Measurements from ENCODE around the gene NFKBIB.
A peak's percentile ranks its signal among the peaks of the same experiment; 100 is the strongest.
"Not testable (repeated sequence)": the region's sequence is repeated elsewhere in the genome, so short reads cannot be mapped to it uniquely, and the experiment has no call there.

The NFKBIB gene

GRCh38 chr19:38877781-38878574, 21.8 kb upstream of the NFKBIB start, which contains the start of gene RINL:
TSS of gene RINL (minus strand) at chr19:38878275. CDS start at chr19:38876742, 1,533 bp downstream.
- peak; percentile 66 for DNase-seq

- DNase-seq: no peak
Measured at GRCh38 chr19:38878575-38879399, 21.0 kb upstream of the NFKBIB start.

DNA sequence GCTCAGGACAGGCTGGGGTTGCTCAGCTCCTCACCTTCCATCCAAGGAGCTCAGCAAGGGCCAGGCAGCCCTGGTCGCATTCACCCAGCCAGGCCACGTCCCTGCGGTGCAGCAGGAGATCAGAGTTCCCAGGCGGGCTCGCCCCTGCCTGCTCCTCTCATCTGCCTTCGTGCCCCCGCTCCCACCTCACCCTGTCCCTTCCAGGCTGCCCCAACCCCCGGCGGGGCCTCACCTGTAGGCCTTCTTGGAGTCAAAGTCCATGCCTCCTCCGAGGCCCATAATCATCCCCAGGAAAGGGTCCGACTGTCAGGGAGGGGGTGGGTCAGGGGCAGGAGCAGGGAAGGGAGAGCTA, 20.4 kb upstream of the NFKBIB start:
- no peak for DNase-seq

- no peak for DNase-seq
Measured at GRCh38 chr19:38880076-38880881, 19.5 kb upstream of the NFKBIB start.

DNA sequence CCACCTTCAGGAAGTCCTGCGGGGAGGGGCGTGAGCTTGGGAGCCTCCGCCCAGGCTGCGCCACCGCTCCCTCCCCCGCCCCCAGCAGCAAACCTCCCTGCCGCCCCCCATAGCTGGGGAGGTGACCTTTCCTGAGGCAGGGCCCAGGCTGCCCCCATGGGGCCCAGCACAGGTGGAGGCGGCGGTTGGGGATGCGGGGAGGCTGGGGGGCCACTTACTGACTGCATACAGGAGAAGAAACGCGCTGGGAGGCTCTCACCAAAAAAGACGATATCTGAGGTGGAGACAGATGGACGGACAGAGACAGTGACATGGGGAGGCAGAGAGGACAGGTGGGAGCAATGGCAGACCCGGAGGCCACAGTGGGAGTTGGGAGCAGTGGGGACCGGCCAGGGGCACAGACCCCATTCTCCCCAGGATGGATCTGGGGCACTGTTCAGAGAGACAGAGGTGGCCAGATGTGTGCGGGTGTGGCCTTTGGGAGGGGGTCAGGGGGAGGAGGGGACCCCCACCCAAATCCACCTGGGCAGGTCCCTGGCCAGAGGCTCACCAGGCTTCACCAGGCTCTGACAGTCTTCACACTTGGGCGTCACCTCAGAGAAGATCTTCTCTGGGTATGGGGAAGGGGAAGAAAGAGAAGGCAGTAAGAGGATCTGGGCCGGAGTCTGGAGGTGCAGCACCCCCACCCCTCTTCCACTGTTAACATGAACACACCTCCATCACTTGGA, 18.7 kb upstream of the NFKBIB start:
- DNase-seq: no peak

DNA sequence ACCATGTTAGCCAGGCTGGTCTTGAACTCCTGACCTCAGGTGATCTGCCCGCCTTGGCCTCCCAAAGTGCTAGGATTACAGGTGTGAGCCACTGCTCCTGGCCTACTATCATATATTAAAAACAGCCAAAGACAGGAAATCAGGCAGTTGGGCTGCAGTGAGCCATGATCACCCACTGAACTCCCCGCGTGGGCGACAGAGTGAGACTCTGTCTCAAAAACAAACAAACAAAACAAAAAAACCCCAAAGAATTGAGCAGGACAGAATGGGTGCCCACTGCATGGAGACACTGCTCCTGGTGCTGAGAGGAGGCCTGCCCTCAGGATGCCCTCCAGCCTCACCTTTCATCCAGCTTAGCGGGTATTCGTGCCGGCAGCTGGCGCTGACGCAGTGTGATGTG, 16.5 kb upstream of the NFKBIB start:
- no peak for DNase-seq

GRCh38 chr19:38884691-38885090, 15.1 kb upstream of the NFKBIB start:
- DNase-seq: not testable (repeated sequence)

- DNase-seq: no peak
Measured at GRCh38 chr19:38888876-38889275, 10.9 kb upstream of the NFKBIB start.

- DNase-seq: no peak
Measured at GRCh38 chr19:38889803-38890202, 10.0 kb upstream of the NFKBIB start.

DNA sequence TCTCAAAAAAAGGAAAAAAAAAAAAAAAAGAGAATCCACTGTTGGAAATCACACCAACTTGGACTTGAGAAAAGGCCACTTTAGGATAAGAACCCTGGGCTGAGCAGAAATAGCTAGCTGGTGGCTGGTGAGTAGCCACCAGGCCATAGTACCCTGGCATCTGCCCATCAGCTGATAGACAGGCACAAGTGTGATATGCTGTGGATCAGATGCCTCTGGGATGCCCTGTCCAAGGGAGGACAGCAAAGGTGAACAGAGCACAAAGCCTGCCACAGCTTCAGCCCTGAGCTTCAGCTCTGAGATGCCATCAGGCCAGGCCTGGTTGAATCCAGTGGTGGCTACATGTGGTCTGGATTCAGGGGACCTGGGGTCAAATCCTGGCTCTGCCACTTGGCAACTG, 9.1 kb upstream of the NFKBIB start:
- no peak for DNase-seq

DNA sequence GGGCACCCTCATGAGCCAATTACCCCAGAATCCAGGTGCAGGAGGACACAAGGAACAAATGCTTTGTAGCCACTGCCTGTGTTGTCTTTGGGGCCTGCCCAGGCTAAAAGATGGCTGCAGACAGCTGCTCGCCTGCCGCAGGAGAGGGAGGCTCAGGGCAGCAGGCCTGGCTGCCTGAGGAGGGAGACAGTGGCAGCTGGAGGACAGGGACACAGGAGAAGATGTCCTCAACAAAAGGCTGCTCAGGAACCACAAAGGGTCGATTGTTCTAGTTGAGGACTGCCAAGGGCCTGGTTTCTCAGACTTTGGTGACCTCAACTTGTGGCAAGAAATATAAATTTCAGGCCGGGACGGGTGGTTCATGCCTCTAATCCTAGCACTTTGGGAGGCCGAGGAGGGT, 8.0 kb upstream of the NFKBIB start:
- peak; percentile 31 for DNase-seq

DNA sequence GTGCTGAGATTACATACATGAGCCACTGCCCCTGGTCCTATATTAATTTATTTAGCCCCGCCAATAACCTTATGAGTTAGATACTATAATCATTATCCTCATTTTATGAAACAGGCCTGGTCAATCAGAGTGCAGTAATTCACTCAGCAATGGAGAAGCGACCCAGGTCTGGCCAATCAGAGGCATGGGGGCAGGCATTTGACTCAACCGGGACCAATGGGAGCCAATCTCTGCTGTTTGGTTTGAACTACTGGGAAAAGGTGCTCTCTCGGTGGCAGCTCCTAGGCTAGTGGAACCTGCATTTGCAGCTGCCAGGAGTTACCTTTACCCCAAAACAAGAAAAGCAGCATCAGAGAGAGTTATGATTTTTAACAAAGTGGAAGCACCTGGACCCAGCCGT, 6.9 kb upstream of the NFKBIB start:
- DNase-seq: peak; percentile 23

GRCh38 chr19:38893341-38893771, 6.4 kb upstream of the NFKBIB start:
- no peak for DNase-seq

DNA sequence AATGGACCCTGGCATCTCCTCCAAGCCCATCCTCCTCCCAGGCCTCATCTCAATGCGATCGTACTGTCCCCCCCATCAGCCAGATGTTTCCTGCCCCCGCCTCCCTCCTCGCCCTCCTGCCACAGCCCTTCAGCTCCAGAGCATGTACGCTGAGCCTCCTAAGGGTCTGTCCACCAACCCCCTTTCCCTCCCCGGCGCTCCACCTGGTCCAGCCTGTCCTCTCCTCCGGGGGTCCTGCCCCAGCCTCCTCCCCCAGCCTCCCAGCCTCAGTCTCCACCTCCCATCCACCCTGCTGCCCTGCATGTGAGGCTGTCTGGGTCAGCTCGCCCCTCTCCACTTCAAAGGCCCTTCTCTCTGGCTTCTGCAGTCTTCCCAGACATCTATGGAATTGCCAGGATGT, 4.8 kb upstream of the NFKBIB start:
- DNase-seq: no peak

- peak; percentile 48 for DNase-seq
Measured at GRCh38 chr19:38898788-38899446, 852 bp upstream of the NFKBIB start.

- peak; percentile 94 for DNase-seq
Measured at GRCh38 chr19:38900202-38900629, 447 bp downstream of the NFKBIB start.

DNA sequence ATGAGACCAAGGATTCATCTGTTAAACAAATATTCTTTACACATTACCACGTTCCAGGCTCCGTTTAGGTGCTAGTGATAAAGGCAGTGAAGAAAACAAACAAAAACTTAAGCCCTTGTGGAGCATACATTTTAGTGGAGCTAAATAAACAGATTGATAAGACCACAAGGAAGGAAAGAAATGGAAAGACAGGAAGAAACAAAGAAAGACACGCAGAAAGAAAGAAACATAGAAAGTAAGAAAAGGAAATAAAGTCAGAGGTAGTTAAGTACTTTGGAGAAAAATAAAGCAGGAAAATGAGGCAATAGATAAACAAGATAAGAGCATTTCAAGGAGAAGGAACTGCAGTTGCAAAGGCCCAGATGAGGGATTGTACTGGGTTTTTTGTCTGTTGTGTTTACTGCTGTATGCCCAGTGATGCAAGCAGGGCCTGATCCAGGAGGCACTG, 998 bp downstream of the NFKBIB start:
- DNase-seq: no peak

DNA sequence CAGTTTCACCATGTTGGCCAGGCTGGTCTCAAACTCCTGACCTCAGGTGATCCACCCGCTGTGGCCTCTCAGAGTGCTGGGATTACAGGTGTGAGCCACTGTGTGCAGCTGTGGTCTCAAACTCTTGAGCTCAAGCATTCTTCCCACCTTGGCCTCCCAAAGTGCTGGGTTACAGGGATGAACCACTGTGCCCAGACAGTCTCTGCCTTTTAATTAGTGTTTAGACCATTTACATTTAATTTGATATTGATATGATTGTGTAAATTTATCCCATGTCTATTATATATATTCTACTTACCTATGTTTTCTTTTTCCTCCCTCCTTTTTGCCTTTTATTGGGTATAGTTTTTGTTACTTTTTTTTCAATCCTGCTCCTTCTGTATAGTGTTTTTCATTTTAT, 1.9 kb downstream of the NFKBIB start:
- no peak for DNase-seq

- no peak for DNase-seq
Measured at GRCh38 chr19:38904581-38905539, 5.1 kb downstream of the NFKBIB start.

GRCh38 chr19:38905620-38906019, 5.9 kb downstream of the NFKBIB start:
- DNase-seq: no peak

- no peak for DNase-seq
Measured at GRCh38 chr19:38907227-38907626, 7.5 kb downstream of the NFKBIB start.

Measured in NCI-H82 (cell line).